DND-41 (cell line): ENCODE measurements around the gene CLEC3B.

Source experiments
- EZH2 ChIP-seq: IDR thresholded peaks from 3 replicates; pipeline ENCODE4 v1.6.1; 2012; ENCODE audit warnings: borderline replicate concordance, low read depth, mild to moderate bottlenecking, moderate library complexity, low read length, inconsistent platforms; ENCODE audit not compliant: severe bottlenecking
- TF ChIP-seq, protein P1 (sequence below): IDR thresholded peaks from 2 replicates; pipeline ENCODE4 v1.5.1; 2012; ENCODE audit warnings: borderline replicate concordance, low read length, moderate library complexity, mild to moderate bottlenecking; ENCODE audit not compliant: poor library complexity, severe bottlenecking; ENCODE audit errors: extremely low read depth

- TF ChIP-seq, protein P1, sequence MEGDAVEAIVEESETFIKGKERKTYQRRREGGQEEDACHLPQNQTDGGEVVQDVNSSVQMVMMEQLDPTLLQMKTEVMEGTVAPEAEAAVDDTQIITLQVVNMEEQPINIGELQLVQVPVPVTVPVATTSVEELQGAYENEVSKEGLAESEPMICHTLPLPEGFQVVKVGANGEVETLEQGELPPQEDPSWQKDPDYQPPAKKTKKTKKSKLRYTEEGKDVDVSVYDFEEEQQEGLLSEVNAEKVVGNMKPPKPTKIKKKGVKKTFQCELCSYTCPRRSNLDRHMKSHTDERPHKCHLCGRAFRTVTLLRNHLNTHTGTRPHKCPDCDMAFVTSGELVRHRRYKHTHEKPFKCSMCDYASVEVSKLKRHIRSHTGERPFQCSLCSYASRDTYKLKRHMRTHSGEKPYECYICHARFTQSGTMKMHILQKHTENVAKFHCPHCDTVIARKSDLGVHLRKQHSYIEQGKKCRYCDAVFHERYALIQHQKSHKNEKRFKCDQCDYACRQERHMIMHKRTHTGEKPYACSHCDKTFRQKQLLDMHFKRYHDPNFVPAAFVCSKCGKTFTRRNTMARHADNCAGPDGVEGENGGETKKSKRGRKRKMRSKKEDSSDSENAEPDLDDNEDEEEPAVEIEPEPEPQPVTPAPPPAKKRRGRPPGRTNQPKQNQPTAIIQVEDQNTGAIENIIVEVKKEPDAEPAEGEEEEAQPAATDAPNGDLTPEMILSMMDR, result peak; percentile 54
- TF ChIP-seq EZH2, result no peak
Observed at GRCh38 chr3:44988073-44988472, 38.0 kb upstream of the CLEC3B start.
